NCI-H69 (cell line): ENCODE results near the gene SHB.
A peak's percentile ranks its signal among the peaks of the same experiment; 100 is the strongest.
"Not testable (repeated sequence)": the region's sequence is repeated elsewhere in the genome, so short reads cannot be mapped to it uniquely, and the experiment has no call there.

Source experiments
- DNase-seq: peaks from one replicate; lab custom pipeline; 2025; lab: John Stamatoyannopoulos, UW

SHB gene

DNA sequence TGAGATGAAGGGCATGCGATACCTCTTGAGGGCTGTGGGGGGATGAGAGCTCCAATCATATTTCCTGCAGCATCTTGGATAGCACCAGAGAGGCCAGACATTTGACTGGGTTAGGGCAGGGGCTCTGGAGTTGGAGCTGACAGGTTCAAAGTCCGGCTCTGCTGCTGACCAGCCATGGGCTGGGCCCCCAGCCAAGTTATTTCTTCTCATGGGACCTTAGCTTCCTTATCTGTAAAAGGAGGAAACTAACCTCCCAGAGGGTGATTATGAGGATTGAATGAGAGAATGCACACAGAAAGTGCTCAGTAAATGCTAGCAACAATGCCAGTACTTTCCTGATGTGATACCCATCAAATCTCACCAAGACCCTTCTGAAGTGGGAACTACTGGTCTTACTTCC, 99.9 kb downstream of the SHB start:
- DNase-seq: no peak

DNA sequence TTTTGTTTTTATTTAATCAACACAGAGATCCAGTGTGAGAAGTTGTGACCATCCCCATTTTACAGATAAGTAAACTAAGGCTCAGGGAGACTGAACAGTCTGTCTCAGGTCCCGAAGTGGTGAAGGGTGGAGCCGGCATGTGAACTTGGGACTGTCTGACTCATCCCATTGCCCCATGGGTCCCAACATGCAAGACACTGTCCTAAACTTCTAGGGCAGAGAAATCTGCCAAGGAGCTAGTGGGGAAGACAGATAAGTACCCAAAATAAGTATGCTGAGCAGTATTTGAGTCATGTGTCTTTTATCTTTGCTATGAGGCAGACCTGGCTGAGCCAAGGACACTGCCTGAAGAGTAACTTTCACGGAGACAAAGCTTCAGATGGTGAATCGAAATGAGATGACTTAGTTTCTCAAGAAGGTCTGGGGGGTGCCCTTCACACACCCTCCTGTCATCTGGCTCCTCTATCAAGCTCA, 100.8 kb downstream of the SHB start:
- DNase-seq: no peak

DNA sequence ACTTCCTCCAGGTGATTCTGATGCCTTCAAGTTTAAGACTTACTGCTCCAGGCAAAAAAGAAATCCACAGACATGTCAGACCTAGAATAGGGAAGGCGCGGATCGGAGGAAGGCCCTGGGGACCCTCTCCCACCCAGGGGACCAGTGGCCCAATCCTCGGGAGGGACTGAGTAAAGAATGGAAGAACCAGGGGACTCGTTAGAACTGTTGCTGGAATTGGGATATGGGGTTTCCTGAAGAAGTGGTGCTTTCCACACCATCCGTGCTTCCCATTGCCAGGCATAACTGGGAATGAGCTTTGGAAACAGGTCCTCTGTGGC, 101.3 kb downstream of the SHB start:
- no peak for DNase-seq

DNA sequence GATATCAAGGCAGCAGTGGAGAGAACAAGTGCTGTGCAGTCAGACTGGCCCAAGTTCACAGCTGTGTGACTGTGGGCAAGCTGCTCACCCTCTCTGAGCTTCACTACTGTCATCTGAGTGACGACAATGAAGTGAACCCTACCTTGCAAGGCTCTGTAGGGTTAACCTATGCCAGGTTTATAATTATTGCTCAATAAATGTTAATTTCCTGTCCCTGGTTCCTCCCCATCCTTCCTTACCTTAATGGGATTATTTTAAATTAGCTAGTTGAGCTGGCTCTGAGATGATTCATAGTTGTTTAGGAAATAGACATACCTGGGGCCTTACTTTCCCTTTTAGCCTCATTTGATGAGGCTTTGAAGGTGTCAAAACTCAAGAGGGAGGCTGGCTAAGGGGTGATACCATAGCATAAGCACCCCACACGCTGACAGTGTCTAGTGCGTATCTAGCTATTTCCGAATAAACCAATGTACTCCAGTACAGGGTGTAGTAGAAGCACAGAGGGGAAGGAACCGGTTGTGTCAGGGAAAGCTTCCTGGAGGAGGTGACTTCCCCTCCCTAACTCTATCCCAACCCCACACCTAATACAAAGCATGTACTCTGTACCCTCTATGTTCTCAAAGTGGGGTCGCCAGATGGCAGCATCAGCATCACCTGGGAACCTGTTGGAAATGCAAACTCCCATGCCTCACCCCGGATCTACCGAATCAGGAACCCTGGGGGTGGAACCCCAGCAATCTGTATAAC, 101.8 kb downstream of the SHB start:
- DNase-seq: no peak

DNA sequence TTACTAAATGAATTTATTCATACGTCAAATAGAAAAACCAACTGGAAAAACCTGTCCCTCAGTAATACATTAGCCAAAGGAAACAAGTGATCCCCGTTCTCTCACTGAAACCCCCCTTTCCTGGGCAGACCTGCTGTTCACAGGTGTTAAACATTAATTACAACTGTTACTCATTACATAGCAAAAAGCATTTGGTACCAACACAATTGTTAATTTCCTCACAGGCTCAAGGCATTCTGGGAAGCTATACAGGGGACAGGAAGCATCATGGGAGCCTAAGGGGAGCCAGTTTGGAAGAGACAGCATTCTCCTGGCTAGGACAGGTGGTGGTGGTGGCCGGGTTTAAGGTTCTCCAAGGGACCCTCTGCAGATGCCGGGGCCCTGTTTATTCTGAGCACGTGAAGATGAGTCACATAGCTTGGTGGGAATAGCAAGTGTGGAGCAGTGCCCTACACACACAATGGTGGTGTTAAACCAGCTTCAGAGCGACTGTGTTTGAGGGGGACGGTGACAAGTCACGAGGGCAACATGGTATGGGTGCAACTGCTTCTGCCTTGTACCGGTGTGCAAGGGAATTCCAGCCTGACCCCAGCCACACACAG, 102.5 kb downstream of the SHB start:
- DNase-seq: peak; percentile 32

DNA sequence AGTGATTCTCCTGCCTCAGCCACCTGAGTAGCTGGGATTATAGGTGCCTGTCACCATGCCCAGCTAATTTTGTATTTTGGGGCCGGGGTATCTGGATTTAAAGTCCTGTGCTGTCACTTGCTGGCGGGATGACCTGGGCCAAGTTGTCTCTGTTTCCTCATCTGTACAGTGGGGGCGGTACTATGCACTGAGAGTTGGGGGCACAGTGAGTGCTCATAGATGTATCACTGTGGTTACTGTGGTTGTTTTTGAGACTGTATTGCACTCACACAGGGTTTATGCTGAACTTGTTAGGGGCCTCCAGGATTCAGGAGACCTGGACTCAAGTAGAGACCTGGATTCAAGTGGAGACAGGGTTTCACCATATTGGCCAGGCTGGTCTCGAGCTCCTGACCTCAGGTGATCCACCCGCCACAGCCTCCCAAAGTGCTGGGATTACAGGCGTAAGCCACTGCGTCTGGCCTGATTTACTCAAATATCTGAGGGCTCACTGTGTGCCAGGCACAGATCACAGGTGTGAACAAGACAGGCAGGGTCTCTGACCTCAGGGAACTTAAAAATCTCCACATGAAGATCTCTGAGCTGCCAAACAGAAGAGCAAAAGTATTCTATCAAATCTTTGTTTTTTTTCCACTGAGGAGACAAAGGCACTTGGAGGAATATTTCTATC, 103.2 kb downstream of the SHB start:
- DNase-seq: not testable (repeated sequence)

DNA sequence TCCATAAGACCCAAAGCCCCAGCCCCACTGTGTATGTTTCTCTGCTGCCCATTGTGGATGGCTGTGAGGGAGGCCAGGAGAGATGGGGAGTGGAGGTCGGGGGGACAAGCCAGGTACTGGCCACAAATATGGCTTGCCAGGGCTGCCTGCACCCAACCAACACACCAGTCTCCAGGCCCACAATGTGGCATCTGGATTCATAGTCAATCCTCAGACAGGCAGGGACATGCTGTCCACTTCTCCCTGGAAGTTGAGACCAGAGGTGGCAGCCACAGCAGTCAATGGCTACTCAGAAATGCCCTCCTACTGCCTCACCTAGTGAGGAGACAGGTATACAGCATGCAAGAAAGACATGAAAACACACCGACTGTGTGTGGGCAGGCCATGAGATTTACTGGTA, 103.9 kb downstream of the SHB start:
- DNase-seq: no peak

DNA sequence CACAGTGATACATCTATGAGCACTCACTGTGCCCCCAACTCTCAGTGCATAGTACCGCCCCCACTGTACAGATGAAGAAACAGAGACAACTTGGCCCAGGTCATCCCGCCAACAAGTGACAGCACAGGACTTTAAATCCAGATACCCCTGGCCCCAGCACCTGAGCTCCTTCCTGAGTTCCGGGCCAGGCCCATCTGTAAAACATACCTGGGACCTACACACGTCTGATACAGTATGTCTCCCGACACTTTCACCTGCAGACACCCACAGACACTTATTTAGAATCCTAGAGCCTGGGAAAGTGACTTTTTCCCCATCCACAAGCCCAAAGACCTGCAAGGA, 104.3 kb downstream of the SHB start:
- DNase-seq: no peak

DNA sequence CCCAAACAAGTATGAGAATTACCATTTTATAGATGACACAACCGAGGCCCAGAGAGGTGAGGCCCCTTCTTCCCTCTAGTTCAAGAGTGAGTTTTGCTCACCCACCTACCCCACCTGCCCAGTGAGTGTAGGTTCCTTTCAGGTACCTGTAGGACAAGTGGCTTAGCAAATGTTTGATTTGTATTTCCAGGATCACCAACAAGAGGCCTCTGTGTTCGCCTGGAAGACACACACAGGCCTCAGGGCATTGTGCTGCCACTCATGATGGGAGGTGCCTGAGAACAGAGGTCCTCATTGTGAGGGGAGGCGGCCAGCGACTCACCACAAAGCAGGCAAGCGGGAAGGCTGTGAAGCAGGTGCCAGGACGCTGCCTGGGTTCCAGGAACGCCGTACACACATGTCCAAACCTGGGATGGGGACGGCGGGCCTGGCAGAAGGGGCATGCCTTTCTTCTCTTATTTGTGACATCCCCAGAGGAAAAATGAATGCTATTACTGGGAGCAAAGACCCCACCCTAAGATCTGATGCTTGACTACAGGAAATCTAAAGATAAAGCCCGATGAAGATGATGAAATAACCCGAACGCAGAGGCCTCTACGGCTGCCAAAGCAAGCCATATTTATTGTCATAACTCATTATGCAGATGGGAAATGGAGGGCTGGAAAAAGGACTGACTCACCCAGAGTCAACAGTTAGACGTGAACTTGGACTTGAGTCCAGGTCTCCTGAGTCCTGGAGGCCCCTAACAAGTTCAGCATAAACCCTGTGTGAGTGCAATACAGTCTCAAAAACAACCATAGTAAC, 104.9 kb downstream of the SHB start:
- peak; percentile 83 for DNase-seq

DNA sequence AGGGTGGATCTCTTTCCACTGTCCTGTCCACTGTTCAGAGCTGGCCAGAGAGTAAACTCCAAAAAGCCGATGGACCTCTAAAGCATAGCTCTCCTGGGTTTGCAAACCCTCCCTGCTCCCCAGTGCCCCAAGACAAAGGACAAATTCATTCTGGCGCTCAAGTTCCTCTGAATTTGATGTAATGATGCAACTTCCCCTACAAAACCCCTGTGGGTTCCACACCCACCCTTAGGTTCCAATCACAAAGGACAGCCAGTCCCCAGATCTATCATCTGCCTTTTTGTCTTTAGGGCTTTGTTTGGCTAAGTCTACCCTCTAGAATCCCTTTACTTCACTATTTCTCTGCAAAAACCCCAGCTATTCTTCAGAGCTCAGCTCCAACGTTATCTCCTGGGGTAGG, 107.7 kb downstream of the SHB start:
- DNase-seq: no peak

DNA sequence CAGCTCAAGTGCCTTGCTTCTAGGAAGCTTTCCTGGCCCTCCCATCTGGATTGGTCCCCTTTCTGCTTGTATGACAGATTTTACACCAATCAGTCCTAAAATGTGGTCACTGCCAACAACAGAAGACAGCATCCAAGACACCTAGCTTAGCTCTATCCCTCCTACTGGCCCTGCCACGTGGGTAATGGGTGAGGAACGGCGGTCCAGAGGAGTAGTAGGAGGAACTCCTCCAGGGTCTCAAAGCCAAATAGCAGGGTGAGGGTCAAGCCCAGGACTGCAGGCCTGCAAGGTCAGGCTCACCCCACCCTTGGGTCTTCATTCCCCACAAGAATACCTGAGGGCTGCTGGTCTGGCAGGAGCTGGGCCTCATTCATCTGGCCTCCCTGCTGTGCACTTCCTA, 108.4 kb downstream of the SHB start:
- DNase-seq: no peak

DNA sequence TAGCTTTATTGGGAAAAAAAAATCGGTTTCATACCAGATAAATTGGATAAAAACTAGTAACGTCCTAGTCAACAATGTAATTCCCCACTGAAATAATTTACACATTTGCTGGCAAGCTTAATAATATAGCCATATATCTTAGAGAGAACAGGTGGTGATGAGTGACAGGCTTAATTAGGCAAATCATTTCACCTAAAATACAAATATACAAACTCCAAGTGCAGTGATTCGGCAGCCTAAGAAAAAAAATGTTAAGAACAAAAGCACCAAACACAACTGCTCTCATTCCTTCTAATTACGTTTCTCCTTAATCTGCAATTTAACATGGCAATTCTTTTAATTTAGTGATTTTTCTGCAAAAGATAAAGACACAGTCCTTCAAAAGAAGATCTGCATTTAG, 109.1 kb downstream of the SHB start:
- peak; percentile 29 for DNase-seq

DNA sequence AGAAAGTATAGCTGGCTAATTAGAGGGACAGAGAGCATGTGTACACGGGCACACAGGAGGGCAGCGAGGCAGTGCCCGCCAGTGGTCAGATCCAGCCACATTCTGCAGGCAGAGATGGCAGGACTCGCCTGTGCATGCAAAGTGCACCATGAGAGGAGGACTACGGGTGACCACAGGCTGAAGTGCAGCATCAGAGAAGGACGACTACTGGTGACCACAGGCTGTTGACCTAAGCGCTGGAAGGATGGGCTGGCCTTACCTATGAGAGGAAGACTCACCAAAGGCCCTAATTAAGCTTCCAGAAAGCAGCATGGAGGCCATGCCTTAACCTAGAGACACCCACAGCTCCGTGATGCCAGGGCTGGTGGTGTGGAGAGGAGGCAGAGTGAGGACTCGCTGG, 110.9 kb downstream of the SHB start:
- no peak for DNase-seq

DNA sequence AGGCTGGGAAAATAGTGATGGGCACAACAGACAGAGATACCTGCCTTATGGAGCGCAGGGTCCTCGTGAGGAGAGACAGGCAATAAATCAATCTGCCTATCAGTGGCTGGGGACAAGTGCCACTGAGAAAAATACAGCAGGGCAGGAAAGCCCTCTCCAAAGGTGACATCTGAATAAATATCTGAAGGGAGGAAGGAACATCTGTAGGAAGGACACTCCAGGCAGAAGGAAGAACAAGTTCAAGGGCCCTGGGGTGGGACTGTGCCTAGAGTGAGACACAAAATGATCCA, 111.4 kb downstream of the SHB start:
- no peak for DNase-seq

DNA sequence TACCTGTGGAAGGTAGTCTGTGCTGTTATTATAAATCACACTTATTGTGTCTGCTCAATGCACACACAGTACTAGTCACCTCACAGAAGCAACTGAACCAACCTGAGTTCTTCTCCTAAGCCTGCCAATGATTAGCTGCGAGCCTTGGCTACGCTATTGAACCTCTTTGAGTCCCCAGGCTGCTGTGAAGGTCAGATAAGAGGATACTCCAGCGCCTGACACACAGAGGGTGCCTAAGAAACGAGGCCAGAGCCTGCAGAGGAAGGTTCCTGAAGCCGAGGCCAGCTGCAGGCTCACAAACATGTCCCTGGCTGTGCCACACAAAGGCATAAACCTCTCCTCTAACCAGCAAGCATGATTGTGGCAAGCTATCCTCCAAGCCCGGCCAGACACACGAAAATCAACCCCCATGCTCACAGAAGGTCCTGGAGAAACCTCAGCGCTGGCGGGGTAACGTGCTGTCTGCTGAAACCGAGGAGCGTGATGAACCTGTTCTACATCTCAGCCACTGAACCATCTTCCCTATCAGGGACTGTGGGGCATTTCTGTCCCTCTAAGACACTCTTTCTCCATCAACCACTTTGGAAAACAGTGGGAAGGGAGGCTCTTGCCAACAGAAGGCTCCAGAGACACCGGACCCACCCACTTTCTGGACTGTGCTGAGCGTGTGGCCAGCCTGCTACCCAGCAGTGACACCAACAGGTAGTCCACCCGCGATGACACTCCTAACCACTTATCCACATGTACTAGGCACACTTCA, 111.9 kb downstream of the SHB start:
- no peak for DNase-seq

DNA sequence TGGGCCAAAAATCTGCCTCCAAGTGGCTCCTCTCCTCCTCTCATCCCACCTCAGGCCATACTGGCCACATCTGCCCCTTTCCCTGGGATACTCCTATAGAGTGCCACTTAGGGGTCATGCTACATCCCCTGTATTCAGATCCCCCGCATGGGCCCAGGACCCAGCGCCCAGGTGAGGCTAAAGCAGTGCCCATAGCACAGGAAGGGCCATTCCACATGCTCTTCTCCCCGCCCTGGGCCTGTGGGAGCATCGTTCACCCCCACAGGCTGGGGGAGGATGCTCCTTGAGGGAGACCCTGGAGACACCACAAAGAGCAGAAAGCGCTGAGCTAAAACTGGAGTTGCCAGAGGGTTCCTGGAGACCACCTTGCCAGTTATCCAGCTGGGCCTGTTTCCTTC, 112.6 kb downstream of the SHB start:
- no peak for DNase-seq

DNA sequence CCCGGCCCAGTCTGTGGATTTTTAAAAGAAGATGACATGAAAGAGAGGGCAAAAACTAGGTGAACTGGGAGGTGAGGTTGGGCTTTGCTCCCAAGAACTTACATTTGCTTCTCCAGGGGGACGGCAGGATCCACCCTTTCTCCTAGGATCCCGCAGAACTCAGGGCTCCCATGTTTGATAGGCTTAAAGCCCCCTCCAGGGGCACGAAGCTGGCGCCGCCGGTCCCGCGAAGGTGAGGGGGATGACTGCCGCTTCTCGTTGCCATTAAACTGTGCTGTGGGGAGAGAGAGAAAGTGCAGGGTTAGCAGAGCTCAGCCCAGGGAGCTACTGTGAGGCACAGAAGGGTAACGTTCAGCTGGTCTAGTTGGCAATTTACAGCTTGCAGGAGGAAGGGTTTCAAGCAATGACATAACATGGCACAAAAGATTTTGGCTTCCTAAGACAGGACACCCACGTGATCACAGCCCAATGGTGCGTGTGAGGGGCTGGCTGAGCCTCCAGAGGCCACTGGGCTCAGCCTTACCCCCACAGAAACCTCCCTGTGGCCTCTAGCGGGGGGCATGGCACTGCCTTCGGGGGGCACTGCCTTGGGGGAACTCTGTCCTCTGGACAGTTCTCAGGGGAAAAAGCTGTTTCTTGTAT, 113.1 kb downstream of the SHB start:
- DNase-seq: no peak

DNA sequence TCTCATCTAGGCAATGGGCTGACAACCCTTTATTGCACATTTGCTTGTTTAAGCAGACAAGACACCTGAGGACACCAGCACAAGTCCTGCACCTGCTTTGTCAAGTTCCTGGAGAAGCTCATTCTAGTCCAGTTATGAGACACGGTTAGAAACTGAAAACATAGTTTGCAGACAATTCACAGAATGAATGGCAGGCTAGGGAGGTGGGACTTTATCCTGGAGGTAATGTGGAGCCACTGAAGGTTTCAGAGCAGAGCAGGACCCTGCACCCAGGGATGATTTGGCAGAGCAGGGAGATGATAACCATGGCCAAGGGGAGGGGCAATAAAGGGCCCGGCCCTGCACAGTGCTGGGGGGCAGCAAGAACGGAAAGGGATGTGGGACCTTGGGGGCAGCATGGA, 114.4 kb downstream of the SHB start:
- no peak for DNase-seq

DNA sequence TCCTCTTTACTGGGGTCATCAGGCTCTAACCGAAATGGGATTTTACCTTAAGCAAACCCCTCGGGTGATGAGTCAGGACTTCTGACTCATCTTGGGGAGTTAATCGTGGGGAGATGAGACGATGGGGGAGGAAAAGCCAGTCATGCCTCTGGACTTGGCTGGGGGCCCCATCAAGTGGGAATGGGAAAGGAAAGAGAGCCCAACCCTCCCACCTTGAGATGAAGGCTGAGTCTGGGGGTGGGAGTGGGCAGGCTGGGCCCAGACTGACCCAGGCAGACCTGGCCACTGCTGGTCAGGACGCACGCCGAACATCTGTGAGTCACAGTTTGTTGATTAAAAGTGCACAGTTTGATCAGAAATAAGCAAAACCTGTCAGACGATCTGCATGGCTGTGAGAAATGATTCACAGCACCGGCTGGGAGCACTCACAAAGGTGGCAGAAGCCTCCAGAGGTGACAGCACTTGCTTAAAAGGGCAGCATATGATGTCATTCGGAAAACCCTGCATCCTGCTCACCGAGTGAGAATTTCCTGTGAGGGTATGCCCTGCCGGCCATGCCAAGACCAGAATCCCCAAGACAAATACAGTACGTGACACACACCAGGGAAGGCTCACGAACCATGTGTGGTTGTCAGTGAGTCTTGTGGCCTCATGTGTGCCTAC, 115.1 kb downstream of the SHB start:
- DNase-seq: no peak

DNA sequence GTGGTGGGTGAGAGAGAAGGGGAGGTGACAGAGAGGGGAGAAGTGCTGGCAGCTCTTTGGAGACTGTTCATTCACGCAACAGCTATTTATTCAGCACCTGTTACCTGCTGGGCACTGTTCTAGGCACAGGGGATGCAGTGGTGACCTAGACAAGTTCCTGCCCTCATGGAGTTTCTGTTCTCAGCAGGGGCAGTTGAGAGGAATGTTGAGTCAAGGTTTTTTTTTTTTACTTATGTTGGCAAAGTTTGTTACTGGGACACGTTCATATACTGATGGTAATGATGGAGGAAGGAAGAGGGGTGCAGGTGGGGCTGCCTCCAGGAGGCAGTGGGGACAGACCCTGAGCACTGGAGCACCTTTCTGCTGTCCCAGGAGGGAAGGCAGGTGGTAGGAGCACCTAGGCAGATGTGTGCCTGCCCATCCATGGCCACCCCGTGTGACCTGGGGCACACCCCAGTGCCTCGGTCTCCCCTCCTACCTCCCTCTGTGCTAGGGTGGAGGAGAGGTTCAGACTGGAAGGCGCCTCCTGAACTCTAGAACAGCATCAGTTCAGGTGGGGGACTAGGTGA, 115.7 kb downstream of the SHB start:
- no peak for DNase-seq

DNA sequence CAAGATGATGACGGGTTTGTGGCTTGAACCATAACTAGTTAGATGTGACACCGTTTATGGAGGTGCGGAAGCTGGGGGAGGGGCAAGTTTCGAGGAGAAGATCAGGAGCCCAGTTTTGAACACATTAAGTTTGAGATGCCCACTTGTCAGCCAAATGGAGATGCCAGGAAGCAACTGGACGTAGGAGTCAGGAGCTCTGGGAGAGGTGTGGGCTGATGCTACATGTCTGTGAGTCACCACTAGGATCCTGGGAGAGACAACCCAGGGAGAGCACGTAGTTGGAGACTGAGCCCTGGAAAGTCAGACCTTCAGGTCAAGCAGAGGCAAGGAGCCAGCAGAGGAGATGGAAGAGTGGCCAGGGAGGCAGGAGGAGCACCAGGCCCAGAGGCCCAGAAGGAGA, 116.3 kb downstream of the SHB start:
- DNase-seq: no peak
